LNCaP clone FGC (cell line): ENCODE results near the gene ARHGAP18.

Experiments used
- DNase-seq: peaks from one replicate; pipeline ENCODE4 v3.0.0-alpha.2; 2011; ENCODE audit warnings: low read depth
- H3K4me3 ChIP-seq: 2 replicates; pipeline ENCODE4 v1.5.1; 2011; ENCODE audit warnings: mild to moderate bottlenecking, low read depth, low read length, control low read depth
- TF ChIP-seq, protein P1 (sequence below): IDR thresholded peaks from 2 replicates; pipeline ENCODE4 v1.5.1; 2012; ENCODE audit warnings: mild to moderate bottlenecking; ENCODE audit not compliant: control insufficient read depth, insufficient read depth; ENCODE audit errors: extremely low read depth

Gene ARHGAP18

GRCh38 chr6:129643968-129644367 lies 66.0 kb downstream of the ARHGAP18 start:
- TF ChIP-seq, protein P1, sequence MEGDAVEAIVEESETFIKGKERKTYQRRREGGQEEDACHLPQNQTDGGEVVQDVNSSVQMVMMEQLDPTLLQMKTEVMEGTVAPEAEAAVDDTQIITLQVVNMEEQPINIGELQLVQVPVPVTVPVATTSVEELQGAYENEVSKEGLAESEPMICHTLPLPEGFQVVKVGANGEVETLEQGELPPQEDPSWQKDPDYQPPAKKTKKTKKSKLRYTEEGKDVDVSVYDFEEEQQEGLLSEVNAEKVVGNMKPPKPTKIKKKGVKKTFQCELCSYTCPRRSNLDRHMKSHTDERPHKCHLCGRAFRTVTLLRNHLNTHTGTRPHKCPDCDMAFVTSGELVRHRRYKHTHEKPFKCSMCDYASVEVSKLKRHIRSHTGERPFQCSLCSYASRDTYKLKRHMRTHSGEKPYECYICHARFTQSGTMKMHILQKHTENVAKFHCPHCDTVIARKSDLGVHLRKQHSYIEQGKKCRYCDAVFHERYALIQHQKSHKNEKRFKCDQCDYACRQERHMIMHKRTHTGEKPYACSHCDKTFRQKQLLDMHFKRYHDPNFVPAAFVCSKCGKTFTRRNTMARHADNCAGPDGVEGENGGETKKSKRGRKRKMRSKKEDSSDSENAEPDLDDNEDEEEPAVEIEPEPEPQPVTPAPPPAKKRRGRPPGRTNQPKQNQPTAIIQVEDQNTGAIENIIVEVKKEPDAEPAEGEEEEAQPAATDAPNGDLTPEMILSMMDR: no peak
- DNase-seq: no peak
- H3K4me3 ChIP-seq: no peak overlapping the region

GRCh38 chr6:129643176-129643575 lies 66.8 kb downstream of the ARHGAP18 start:
- no peak overlapping the region for H3K4me3 ChIP-seq
- TF ChIP-seq, protein P1: no peak
- no peak for DNase-seq

GRCh38 chr6:129642322-129642721 lies 67.7 kb downstream of the ARHGAP18 start:
- H3K4me3 ChIP-seq: no peak overlapping the region
- TF ChIP-seq, protein P1: no peak
- no peak for DNase-seq

GRCh38 chr6:129641344-129641743 lies 68.6 kb downstream of the ARHGAP18 start:
- H3K4me3 ChIP-seq: no peak overlapping the region
- TF ChIP-seq, protein P1: no peak
- no peak for DNase-seq

DNA sequence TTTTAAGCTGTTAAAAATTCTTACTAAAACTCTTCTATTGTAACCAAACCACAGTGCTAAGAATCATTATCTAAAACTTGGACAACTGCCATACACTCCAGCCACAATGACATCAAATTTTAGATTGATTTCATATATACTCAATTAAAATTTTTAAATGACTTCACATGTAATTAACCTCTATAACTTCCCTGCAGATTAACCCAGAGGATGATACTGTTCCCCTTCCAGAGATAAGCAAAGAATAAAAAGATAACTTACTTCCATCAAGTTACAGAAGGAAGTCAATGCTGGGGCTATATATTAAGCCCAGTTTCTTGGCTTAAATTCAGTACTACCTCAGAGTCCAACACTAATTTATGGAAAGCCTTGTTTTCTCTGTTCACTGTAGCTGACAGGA lies 71.3 kb downstream of the ARHGAP18 start:
- DNase-seq: no peak
- H3K4me3 ChIP-seq: no peak overlapping the region
- TF ChIP-seq, protein P1: no peak

- DNase-seq: no peak
- TF ChIP-seq, protein P1: no peak
- H3K4me3 ChIP-seq: no peak overlapping the region
Observed at GRCh38 chr6:129638055-129638684, 71.8 kb downstream of the ARHGAP18 start.
